Activated naive CD8-positive, alpha-beta T cell treated with anti-CD3 and anti-CD28 coated beads, Interleukin-2, amount 50 U/mL, for 24 hours (primary cell): ENCODE results near the gene NGB.

Experiments used
- ATAC-seq: fragments of 150-1000 bp; cut with Tn5 transposase; one replicate; pipeline ENCODE4 v1.10.0; 2021
- DNase-seq: peaks from one replicate; pipeline ENCODE4 v3.0.0; 2021
- H3K27ac Mint-ChIP-seq: one replicate; pipeline ENCODE4 v1.8.0; 2021; ENCODE audit warnings: mild to moderate bottlenecking, mixed read lengths
- H3K27me3 Mint-ChIP-seq: one replicate; pipeline ENCODE4 v1.8.0; 2021; ENCODE audit warnings: mixed read lengths
- H3K36me3 Mint-ChIP-seq: one replicate; pipeline ENCODE4 v1.8.0; 2021; ENCODE audit warnings: low read depth, mixed read lengths
- H3K4me1 Mint-ChIP-seq: one replicate; pipeline ENCODE4 v1.8.0; 2021; ENCODE audit warnings: mixed read lengths
- H3K4me3 Mint-ChIP-seq: one replicate; pipeline ENCODE4 v1.8.0; 2021; ENCODE audit warnings: mild to moderate bottlenecking, moderate library complexity, mixed read lengths
- H3K9me3 Mint-ChIP-seq: one replicate; pipeline ENCODE4 v1.8.0; 2021; ENCODE audit warnings: mixed read lengths

NGB gene

GRCh38 chr14:77278461-77279230 is 7.6 kb upstream of the NGB start:
- Mint-ChIP-seq H3K4me3 (no peak overlapping the region), H3K27ac (no peak overlapping the region), H3K27me3 (no peaks in the 10 kb centered on the region), H3K9me3 (no peaks in the 10 kb centered on the region), H3K36me3 (peaks cover 5% of the 10 kb centered on the region), H3K4me1 (no peaks in the 10 kb centered on the region)
- DNase-seq, result no peak
- no peak for ATAC-seq

- Mint-ChIP-seq H3K4me1 (no peaks in the 10 kb centered on the region), H3K27me3 (peaks cover 6% of the 10 kb centered on the region), H3K4me3 (no peak overlapping the region), H3K36me3 (peaks cover 3% of the 10 kb centered on the region), H3K9me3 (no peaks in the 10 kb centered on the region), H3K27ac (no peak overlapping the region)
- no peak for ATAC-seq
- no peak for DNase-seq
Observed at GRCh38 chr14:77276959-77277358, 6.0 kb upstream of the NGB start.

- Mint-ChIP-seq H3K4me3 (no peak overlapping the region), H3K27ac (no peak overlapping the region), H3K9me3 (no peaks in the 10 kb centered on the region), H3K27me3 (peaks cover 11% of the 10 kb centered on the region), H3K36me3 (peaks cover 3% of the 10 kb centered on the region), H3K4me1 (no peaks in the 10 kb centered on the region)
- DNase-seq, result no peak
- ATAC-seq, result no peak
Observed at GRCh38 chr14:77276295-77276935, 5.4 kb upstream of the NGB start.

DNA sequence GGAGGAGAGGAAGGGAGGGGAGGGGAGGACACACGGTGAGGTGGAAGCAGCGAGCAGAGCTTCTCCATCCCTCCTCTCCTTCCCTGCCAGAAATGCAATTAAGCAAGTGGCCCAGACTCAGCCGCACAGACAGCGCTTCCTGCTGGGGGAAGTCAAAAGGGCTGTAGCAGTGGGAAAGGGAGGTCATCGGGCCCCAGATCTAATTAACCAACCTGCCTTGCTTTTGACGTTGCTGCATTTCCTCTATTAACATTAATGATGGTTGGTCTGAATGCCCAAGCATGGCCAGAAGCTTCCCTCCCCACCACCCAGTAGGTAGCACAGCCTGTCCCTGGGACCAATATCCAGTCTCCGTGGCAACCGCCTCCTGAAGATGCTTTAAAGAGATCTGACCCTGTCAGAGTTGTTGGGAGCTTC is 4.6 kb upstream of the NGB start:
- Mint-ChIP-seq H3K4me1 (no peaks in the 10 kb centered on the region), H3K27me3 (peaks cover 14% of the 10 kb centered on the region), H3K4me3 (no peak overlapping the region), H3K27ac (no peak overlapping the region), H3K9me3 (no peaks in the 10 kb centered on the region), H3K36me3 (peaks cover 3% of the 10 kb centered on the region)
- ATAC-seq (no peak), DNase-seq (no peak)

DNA sequence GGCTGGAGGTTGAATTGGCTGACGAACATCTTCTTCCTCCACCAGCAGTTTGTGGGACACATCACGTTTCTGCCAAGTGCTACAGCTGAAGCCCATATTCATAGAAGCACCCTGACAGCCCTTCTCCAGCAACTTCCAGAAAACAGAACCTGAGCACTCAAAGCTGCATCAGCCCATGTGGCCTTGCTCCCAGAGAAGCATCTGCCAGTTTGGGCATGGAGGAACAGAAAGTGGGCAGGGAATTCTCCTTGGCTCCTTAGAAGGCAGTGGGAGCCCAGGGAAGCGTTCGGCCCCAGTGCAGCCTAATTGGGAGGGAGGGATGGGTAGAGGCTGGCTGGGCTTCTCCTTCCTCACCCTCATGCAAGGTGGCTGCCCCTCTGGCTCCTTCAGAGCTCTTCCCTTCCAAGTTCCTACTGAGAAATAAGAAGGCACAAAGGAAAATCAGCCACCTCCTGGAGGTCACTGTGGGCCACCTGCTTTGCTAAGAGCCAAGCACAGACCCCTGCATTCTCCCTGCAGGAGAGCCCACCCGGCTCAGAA is 4.1 kb upstream of the NGB start:
- Mint-ChIP-seq H3K9me3 (no peaks in the 10 kb centered on the region), H3K27me3 (peaks cover 17% of the 10 kb centered on the region), H3K4me3 (no peak overlapping the region), H3K4me1 (no peaks in the 10 kb centered on the region), H3K27ac (no peak overlapping the region), H3K36me3 (peaks cover 3% of the 10 kb centered on the region)
- ATAC-seq (no peak), DNase-seq (no peak)

- H3K27ac Mint-ChIP-seq, result no peak overlapping the region
- no peaks in the 10 kb centered on the region for H3K36me3 Mint-ChIP-seq
- no peaks in the 10 kb centered on the region for H3K9me3 Mint-ChIP-seq
- no peaks in the 10 kb centered on the region for H3K4me1 Mint-ChIP-seq
- ATAC-seq, result no peak
- DNase-seq, result no peak
- no peak overlapping the region for H3K4me3 Mint-ChIP-seq
- H3K27me3 Mint-ChIP-seq, result peaks cover 26% of the 10 kb centered on the region
Observed at GRCh38 chr14:77273796-77274195, 2.8 kb upstream of the NGB start.

DNA sequence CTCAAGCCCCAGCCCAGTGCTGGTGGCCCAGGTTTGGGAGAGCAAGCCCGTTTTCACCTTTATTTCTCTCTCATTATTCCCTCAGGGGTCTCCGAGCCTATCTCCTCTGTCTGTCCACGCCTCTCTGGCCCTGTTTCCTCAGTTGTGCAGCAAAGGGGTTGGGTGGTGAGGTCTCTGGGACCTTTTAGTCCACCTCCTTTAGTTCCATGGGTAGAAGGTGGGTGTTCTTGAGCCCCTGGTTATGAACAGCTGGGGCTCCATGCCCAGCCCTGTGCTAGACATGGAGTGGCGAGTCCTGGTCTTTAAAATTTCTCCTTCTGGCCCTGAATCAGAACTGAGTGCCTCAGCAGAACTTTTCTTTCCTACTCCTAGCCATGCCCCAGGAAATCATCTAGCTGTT is 1.3 kb upstream of the NGB start:
- no peak overlapping the region for H3K4me3 Mint-ChIP-seq
- H3K9me3 Mint-ChIP-seq, result no peaks in the 10 kb centered on the region
- no peak overlapping the region for H3K27ac Mint-ChIP-seq
- H3K36me3 Mint-ChIP-seq, result peaks cover 2% of the 10 kb centered on the region
- no peaks in the 10 kb centered on the region for H3K4me1 Mint-ChIP-seq
- ATAC-seq (no peak), DNase-seq (no peak)
- peaks cover 35% of the 10 kb centered on the region for H3K27me3 Mint-ChIP-seq

- H3K4me1 Mint-ChIP-seq, result no peaks in the 10 kb centered on the region
- no peak overlapping the region for H3K27ac Mint-ChIP-seq
- no peaks in the 10 kb centered on the region for H3K9me3 Mint-ChIP-seq
- peaks cover 2% of the 10 kb centered on the region for H3K36me3 Mint-ChIP-seq
- no peak for DNase-seq
- ATAC-seq, result peak; percentile 20
- H3K27me3 Mint-ChIP-seq, result peaks cover 35% of the 10 kb centered on the region
- no peak overlapping the region for H3K4me3 Mint-ChIP-seq
Observed at GRCh38 chr14:77270361-77271112, 469 bp downstream of the NGB start.

DNA sequence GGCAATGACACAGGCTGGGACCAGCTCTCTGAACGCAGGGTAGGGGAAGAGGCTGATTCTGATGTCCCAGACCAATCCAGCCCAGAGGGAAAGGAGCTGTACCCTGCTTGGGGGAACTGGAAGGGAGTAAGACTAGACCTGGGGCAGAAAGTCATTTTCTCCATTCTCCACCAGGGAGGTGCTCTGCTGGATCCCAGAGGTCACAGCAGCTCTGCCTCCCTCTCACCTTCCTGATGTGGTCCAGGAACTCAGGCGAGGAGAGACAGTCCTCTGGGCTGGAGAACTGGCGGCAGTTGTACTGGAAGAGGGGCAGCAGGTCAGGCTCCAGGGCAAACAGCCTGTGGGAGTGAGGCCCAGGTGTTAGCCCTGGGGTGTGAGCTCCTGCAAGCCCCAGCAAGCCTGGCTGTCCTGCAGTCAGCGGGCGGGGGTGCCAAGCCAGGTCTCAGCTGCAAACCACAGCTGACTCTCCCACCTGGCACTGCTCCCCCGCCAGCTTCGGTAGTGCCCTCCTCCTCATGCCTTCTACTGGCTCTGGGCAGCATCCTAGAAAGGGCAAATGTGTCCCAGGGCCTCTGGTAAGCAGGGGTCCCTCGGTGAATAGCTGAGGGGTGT is 1.9 kb downstream of the NGB start:
- Mint-ChIP-seq H3K9me3 (no peaks in the 10 kb centered on the region), H3K27ac (no peak overlapping the region), H3K4me1 (no peaks in the 10 kb centered on the region), H3K27me3 (peaks cover 35% of the 10 kb centered on the region), H3K36me3 (peaks cover 2% of the 10 kb centered on the region), H3K4me3 (no peak overlapping the region)
- ATAC-seq (no peak), DNase-seq (no peak)

DNA sequence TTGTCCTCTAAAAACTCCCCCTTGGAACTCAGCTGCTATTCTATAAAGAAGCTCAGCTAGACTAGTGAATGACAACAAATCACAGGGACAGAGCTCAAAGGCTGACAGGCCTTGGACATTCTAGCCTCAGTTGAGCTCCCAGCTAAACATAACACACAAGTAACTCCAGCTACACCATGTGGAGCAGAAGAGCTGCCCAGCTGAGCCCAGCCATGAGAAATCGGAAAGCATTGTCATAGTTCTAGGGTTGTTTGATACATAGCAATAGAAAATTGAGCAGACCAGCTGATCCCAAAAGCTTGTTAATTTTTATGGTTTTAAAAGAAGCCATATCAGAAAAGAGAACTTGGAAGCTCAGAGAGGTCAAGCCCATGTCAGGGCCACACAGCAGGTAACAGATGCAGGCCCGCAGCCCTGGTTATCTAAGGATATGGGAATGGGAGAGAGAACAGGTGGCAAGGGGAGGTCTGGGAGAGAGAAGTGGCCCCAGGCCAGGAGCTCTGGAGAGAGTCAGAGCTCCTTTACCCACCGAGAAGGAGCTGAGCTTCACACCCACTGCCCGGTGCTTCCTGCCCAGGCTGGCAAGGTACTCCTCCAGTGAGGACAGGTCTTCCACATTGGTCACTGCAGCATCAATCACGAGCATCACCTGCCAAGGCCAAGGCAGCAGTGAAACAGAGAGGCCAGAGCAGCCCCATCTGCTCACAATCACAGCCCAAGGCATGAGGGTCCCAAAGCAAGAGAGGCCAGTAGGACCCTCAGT is 2.9 kb downstream of the NGB start:
- Mint-ChIP-seq H3K27ac (no peak overlapping the region), H3K27me3 (peaks cover 35% of the 10 kb centered on the region), H3K9me3 (no peaks in the 10 kb centered on the region), H3K36me3 (peaks cover 2% of the 10 kb centered on the region), H3K4me1 (no peaks in the 10 kb centered on the region), H3K4me3 (no peak overlapping the region)
- DNase-seq (no peak), ATAC-seq (no peak)

GRCh38 chr14:77266336-77266735 is 4.7 kb downstream of the NGB start:
- H3K36me3 Mint-ChIP-seq, result peaks cover 2% of the 10 kb centered on the region
- no peak overlapping the region for H3K27ac Mint-ChIP-seq
- no peak overlapping the region for H3K4me3 Mint-ChIP-seq
- DNase-seq (no peak), ATAC-seq (no peak)
- H3K27me3 Mint-ChIP-seq, result peaks cover 23% of the 10 kb centered on the region
- H3K4me1 Mint-ChIP-seq, result no peaks in the 10 kb centered on the region
- H3K9me3 Mint-ChIP-seq, result no peaks in the 10 kb centered on the region

DNA sequence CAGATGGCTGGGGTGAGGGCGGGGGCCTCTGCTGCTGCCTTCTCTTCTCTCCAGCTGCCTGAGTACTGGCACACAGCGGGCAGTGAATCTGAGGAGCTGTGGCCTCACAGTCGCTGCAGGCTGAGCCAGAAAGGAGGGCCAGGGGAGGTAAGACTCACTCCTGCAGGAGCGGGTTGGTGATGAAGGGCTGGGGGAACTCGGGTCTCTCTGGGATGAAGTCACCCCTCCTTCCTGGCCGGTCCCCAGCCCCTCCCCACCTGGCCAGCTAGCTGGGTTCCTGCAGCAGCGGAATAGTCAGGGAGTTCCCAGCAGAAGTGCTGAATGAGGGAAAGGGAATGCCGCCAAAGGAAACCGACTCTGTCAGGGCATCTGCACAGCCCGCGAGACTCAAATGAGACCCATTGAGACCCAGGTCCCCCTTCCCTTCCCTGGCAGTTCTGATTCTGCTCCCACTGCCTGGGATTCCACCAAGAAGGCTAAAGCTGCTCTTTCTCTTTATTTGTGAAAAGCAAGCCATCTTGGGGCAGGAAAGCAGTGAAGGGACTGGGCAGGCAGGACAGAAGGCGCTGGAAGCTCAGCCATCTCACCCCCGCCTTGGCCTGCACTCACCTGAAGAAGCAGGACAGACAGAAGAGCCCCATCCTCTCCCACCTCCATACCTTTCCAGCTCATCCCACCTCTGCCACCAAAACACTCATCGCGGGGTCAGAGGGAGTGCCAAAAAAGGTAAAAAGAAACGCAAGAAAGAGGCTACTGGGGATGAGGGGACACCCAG is 5.3 kb downstream of the NGB start:
- Mint-ChIP-seq H3K4me3 (no peak overlapping the region), H3K9me3 (no peaks in the 10 kb centered on the region), H3K27me3 (peaks cover 20% of the 10 kb centered on the region), H3K4me1 (no peaks in the 10 kb centered on the region), H3K36me3 (peaks cover 2% of the 10 kb centered on the region), H3K27ac (no peak overlapping the region)
- no peak for DNase-seq
- no peak for ATAC-seq

DNA sequence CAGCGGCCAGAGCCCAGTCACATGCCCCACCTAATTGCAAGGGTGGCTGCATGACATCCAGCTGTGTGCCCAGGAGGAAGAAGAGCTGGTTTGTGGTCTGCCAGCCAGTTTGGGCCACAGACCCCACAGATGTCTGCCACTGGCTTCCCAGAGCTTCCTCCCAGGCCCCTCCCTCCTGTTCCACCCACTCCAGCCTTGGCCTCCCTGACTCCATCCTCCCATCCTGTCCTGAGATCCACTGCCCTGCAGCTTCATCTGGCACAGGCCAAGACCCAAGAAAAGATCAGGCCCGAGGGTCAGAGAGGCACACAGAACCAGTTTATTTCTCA is 5.9 kb downstream of the NGB start:
- ATAC-seq (no peak), DNase-seq (no peak)
- H3K36me3 Mint-ChIP-seq, result peaks cover 2% of the 10 kb centered on the region
- no peak overlapping the region for H3K4me3 Mint-ChIP-seq
- no peaks in the 10 kb centered on the region for H3K9me3 Mint-ChIP-seq
- no peak overlapping the region for H3K27ac Mint-ChIP-seq
- peaks cover 17% of the 10 kb centered on the region for H3K27me3 Mint-ChIP-seq
- no peaks in the 10 kb centered on the region for H3K4me1 Mint-ChIP-seq
